SK-N-SH (cell line): Measurements from ENCODE around the gene KRTAP4-16. TPM values are rescaled to one million over a fixed set of nuclear protein-coding genes. Genes with fewer than 3 reads are reported as not detected.
"Not testable (repeated sequence)": the region's sequence is repeated elsewhere in the genome, so short reads cannot be mapped to it uniquely, and the experiment has no call there.

Experiments
- CTCF ChIA-PET: fragments of 300-600, 350-600 bp; formaldehyde crosslinking; extraction: SDS; loops from one replicate; lab custom pipeline; 2021; lab: Yijun Ruan, JAX
- POLR2A ChIA-PET: fragments of 350-600 bp; sonication (Branson Sonifier 250); formaldehyde crosslinking; extraction: SDS; loops from one replicate; lab custom pipeline; 2020; ENCODE audit warnings: antibody characterized with exemption, inconsistent platforms; lab: Yijun Ruan, JAX
- DNase-seq: peaks from one replicate; pipeline ENCODE4 v3.0.0; 2012
- H2AFZ ChIP-seq: fragments of 200-600 bp; sonication (generic); 2 replicates; pipeline ENCODE4 v1.8.1; 2016; ENCODE audit warnings: antibody characterized with exemption, mild to moderate bottlenecking, low read depth
- H3F3A ChIP-seq: fragments of 200-600 bp; sonication (generic); replicated peaks from 2 replicates; pipeline ENCODE3; 2016; ENCODE audit warnings: antibody characterized with exemption, mild to moderate bottlenecking; ENCODE audit not compliant: insufficient read depth
- H3K27ac ChIP-seq, 2 experiments: fragments of 200-500 bp in 1 of 2; fragments of 200-600 bp in 1 of 2; sonication (Bioruptor generic) in 1 of 2; sonication (generic), shearing (Covaris generic) in 1 of 2; 2 replicates each; pipeline versions ENCODE4 v1.5.1 to v1.6.1; 2014 to 2016; ENCODE audit warnings: low read depth in 2 of 2, inconsistent platforms in 1 of 2, low read length in 1 of 2, mild to moderate bottlenecking in 1 of 2, mixed read lengths in 1 of 2
- H3K27me3 ChIP-seq: fragments of 200-600 bp; sonication (generic), shearing (Covaris generic); 2 replicates; pipeline ENCODE4 v1.6.1; 2016; ENCODE audit warnings: mixed run types; ENCODE audit not compliant: insufficient read depth
- H3K36me3 ChIP-seq, 2 experiments: fragments of 200-500 bp in 1 of 2; fragments of 200-600 bp in 1 of 2; sonication (Bioruptor generic) in 1 of 2; sonication (generic) in 1 of 2; replicated peaks in 1 of 2; 2 replicates each; pipeline versions ENCODE3 to v1.5.1; 2014 to 2016; ENCODE audit warnings: low read length in 1 of 2, mild to moderate bottlenecking in 1 of 2; ENCODE audit not compliant: insufficient read depth in 2 of 2, control insufficient read depth in 1 of 2
- H3K4me1 ChIP-seq, 2 experiments: fragments of 200-500 bp in 1 of 2; fragments of 200-600 bp in 1 of 2; sonication (Bioruptor generic) in 1 of 2; sonication (generic), shearing (Covaris generic) in 1 of 2; 2 replicates each; pipeline versions ENCODE4 v1.5.1 to v1.6.1; 2014 to 2016; ENCODE audit warnings: low read depth in 1 of 2, low read length in 1 of 2, mixed run types in 1 of 2; ENCODE audit not compliant: insufficient read depth in 2 of 2, control insufficient read depth in 1 of 2
- H3K4me2 ChIP-seq: fragments of 200-600 bp; sonication (generic), shearing (Covaris generic); 2 replicates; pipeline ENCODE4 v1.6.1; 2017; ENCODE audit warnings: mixed run types
- H3K4me3 ChIP-seq, 2 experiments: fragments of 200-500 bp in 1 of 2; fragments of 200-600 bp in 1 of 2; sonication (Bioruptor generic) in 1 of 2; sonication (generic), shearing (Covaris generic) in 1 of 2; 2 replicates each; pipeline versions ENCODE4 v1.5.1 to v1.8.1; 2014 to 2016; ENCODE audit warnings: low read depth in 2 of 2, inconsistent platforms in 1 of 2, low read length in 1 of 2, mild to moderate bottlenecking in 1 of 2, mixed read lengths in 1 of 2, moderate library complexity in 1 of 2
- H3K79me2 ChIP-seq: fragments of 200-600 bp; sonication (generic); 2 replicates; pipeline ENCODE4 v1.8.1; 2017; ENCODE audit warnings: mild to moderate bottlenecking; ENCODE audit not compliant: insufficient read depth
- H3K9ac ChIP-seq: fragments of 200-600 bp; sonication (generic); 2 replicates; pipeline ENCODE4 v1.6.1; 2017; ENCODE audit warnings: mixed run types
- H3K9me2 ChIP-seq: fragments of 200-600 bp; sonication (generic); 2 replicates; pipeline ENCODE4 v1.6.1; 2017; ENCODE audit warnings: mixed run types
- H3K9me3 ChIP-seq: fragments of 200-600 bp; sonication (generic); 2 replicates; pipeline ENCODE4 v1.6.1; 2017; ENCODE audit warnings: mixed run types, mild to moderate bottlenecking, moderate library complexity
- H4K20me1 ChIP-seq: fragments of 200-600 bp; sonication (generic); 2 replicates; pipeline ENCODE4 v1.6.1; 2017; ENCODE audit warnings: mild to moderate bottlenecking, mixed run types; ENCODE audit not compliant: insufficient read depth
- CHD2 ChIP-seq: fragments of 150-350 bp; IDR thresholded peaks from 2 replicates; pipeline ENCODE4 v1.6.1; 2018; ENCODE audit warnings: low read length; ENCODE audit not compliant: partially characterized antibody
- GABPA ChIP-seq: IDR thresholded peaks from 2 replicates; pipeline ENCODE4 v1.4.0; 2012; ENCODE audit warnings: low read depth, mild to moderate bottlenecking
- GATA2 ChIP-seq: sonication (generic); formaldehyde crosslinking; IDR thresholded peaks from 2 replicates; pipeline ENCODE4 v1.5.0; 2020; ENCODE audit warnings: mild to moderate bottlenecking, missing genetic modification reagents
- IRF3 ChIP-seq: fragments of 150-350 bp; IDR thresholded peaks from 2 replicates; pipeline ENCODE4 v1.6.1; 2016; ENCODE audit warnings: mild to moderate bottlenecking, low read depth, low read length
- JUND ChIP-seq: IDR thresholded peaks from 2 replicates; pipeline ENCODE4 v1.4.0; 2012
- RAD21 ChIP-seq: IDR thresholded peaks from 2 replicates; pipeline ENCODE4 v1.6.1; 2012; ENCODE audit warnings: mild to moderate bottlenecking, low read length
- RCOR1 ChIP-seq: fragments of 150-350 bp; IDR thresholded peaks from 2 replicates; pipeline ENCODE4 v1.6.1; 2017; ENCODE audit warnings: antibody characterized with exemption, low read length
- RXRA ChIP-seq: IDR thresholded peaks from 2 replicates; pipeline ENCODE4 v1.4.0; 2012; ENCODE audit warnings: low read depth, mild to moderate bottlenecking, borderline replicate concordance
- SIN3A ChIP-seq: IDR thresholded peaks from 2 replicates; pipeline ENCODE4 v1.6.1; 2012; ENCODE audit warnings: low read depth, mild to moderate bottlenecking, low read length, moderate library complexity, borderline replicate concordance
- USF2 ChIP-seq: fragments of 150-350 bp; IDR thresholded peaks from 2 replicates; pipeline ENCODE4 v1.6.1; 2017; ENCODE audit warnings: antibody characterized with exemption, low read length, low read depth, borderline replicate concordance
- WGBS: methylation state at CpG from one replicate; pipeline ENCODE4 v1.1.6; 2017; ENCODE audit warnings: low lambda C conversion rate; 5-methylcytosine and 5-hydroxymethylcytosine counted together
- polyA plus RNA-seq, 3 experiments: library from polyadenylated mRNA; depleted of rRNA; stranded (reverse); fragments of >200 nt; gene quantifications; 2 replicates each; pipeline ENCODE4 v1.2.3, GENCODE V29; 2012
- TF ChIP-seq, protein P1 (sequence below): IDR thresholded peaks from 2 replicates; pipeline ENCODE4 v1.4.0; 2012; ENCODE audit warnings: low read depth, borderline replicate concordance

Gene KRTAP4-16
- polyA plus RNA-seq, 1 of the 3 experiments (the other 2 are of a cell fraction) = not detected

DNA sequence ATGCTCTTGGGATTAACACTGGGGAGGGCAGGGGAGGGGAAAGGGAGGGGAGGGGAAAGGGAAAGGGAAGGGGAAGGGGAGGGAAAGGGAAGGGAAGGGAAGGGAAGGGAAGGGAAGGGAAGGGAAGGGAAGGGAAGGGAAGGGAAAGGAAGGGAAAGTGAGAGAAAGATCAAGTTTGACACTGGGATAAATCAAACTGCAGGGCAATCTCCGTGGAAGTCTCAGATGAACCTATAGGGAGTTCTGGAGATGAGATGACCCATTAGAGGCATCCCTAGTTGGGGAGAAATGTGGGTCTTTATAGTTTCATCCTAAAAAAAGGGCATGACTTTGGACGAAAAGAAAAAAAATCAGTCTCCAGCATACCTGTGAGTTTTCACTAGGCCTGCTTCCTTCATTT is 19.7 kb upstream of the KRTAP4-16 start:
- no peaks in the 10 kb centered on the region for H4K20me1 ChIP-seq
- CTCF ChIA-PET = no interaction called here
- H3K79me2 ChIP-seq = no peaks in the 10 kb centered on the region
- DNase-seq = no peak
- WGBS = 10% methylated on average over 2 of the region's 2 CpGs
- no peaks in the 10 kb centered on the region for H3K9me3 ChIP-seq
- H3K4me2 ChIP-seq = no peak overlapping the region
- H3K9ac ChIP-seq = no peak overlapping the region
- no peak overlapping the region for H3K27ac ChIP-seq
- no peaks in the 10 kb centered on the region for H3F3A ChIP-seq
- H2AFZ ChIP-seq = no peak overlapping the region
- H3K36me3 ChIP-seq = no peaks in the 10 kb centered on the region
- H3K4me1 ChIP-seq = peaks cover 0 to 9% of the 10 kb centered on the region in 2 experiments; a peak in 1 of 4 replicates
- H3K9me2 ChIP-seq = no peaks in the 10 kb centered on the region
- POLR2A ChIA-PET = no interaction called here
- H3K4me3 ChIP-seq = no peak overlapping the region
- TF ChIP-seq SIN3A (no peak), GABPA (no peak), GATA2 (CRISPR knock-in tag) (no peak), USF2 (no peak), RAD21 (no peak), RCOR1 (no peak)
- no peaks in the 10 kb centered on the region for H3K27me3 ChIP-seq

- H3K27me3 ChIP-seq, H3K27ac ChIP-seq, H3K4me1 ChIP-seq, DNase-seq, H2AFZ ChIP-seq, CTCF ChIA-PET, H3K4me3 ChIP-seq, H3K9me3 ChIP-seq, POLR2A ChIA-PET, H4K20me1 ChIP-seq, H3F3A ChIP-seq, H3K36me3 ChIP-seq, H3K9me2 ChIP-seq, H3K79me2 ChIP-seq, H3K9ac ChIP-seq, H3K4me2 ChIP-seq: not testable (repeated sequence)
- WGBS = 17% methylated on average over 11 of the region's 11 CpGs
Observed at GRCh38 chr17:41119696-41120690, 18.0 kb upstream of the KRTAP4-16 start.

DNA sequence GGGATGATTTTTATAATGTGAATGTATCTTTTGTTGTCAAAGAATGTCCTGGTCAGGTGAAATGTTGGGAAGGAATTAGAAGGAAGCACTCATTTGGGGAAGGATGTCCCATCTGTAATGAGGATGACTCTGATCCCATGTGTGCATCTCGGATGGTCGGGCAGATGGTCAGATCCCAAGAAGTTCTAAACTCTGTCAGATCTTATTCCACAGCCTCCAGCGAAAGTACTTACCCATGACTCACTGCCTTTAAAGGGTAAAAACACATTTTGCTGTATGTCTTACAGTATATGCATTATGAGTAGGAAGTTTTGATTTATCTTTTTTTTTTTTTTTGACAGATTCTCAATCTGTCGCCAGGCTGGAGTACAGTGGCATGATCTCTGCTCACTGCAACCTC is 16.7 kb upstream of the KRTAP4-16 start:
- no peak for DNase-seq
- Histone ChIP-seq H3K4me1 (peaks cover 0 to 9% of the 10 kb centered on the region in 2 experiments; a peak in 1 of 4 replicates), H3K27ac (no peak overlapping the region), H3K9me2 (no peaks in the 10 kb centered on the region), H3K79me2 (no peaks in the 10 kb centered on the region), H2AFZ (peak overlapping the region; percentile 59; the same call in 1 of the 2 replicates), H3K4me3 (no peak overlapping the region), H3F3A (no peaks in the 10 kb centered on the region), H3K27me3 (no peaks in the 10 kb centered on the region; the same call in 1 of the 2 replicates), H3K9me3 (no peaks in the 10 kb centered on the region), H3K9ac (no peak overlapping the region), H4K20me1 (no peaks in the 10 kb centered on the region), H3K36me3 (no peaks in the 10 kb centered on the region), H3K4me2 (peak overlapping the region; percentile 27)
- TF ChIP-seq RXRA = no peak
- TF ChIP-seq JUND = no peak
- TF ChIP-seq, protein P1, sequence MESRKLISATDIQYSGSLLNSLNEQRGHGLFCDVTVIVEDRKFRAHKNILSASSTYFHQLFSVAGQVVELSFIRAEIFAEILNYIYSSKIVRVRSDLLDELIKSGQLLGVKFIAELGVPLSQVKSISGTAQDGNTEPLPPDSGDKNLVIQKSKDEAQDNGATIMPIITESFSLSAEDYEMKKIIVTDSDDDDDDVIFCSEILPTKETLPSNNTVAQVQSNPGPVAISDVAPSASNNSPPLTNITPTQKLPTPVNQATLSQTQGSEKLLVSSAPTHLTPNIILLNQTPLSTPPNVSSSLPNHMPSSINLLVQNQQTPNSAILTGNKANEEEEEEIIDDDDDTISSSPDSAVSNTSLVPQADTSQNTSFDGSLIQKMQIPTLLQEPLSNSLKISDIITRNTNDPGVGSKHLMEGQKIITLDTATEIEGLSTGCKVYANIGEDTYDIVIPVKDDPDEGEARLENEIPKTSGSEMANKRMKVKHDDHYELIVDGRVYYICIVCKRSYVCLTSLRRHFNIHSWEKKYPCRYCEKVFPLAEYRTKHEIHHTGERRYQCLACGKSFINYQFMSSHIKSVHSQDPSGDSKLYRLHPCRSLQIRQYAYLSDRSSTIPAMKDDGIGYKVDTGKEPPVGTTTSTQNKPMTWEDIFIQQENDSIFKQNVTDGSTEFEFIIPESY = no peak
- TF ChIP-seq IRF3 = no peak
- no peak for TF ChIP-seq GABPA
- TF ChIP-seq CHD2 = no peak
- TF ChIP-seq RAD21 = no peak
- CTCF ChIA-PET = no interaction called here
- 14% methylated on average over 4 of the region's 4 CpGs for WGBS
- POLR2A ChIA-PET = no interaction called here
